SK-N-SH (cell line): ENCODE results near the gene OGA. TPM values are rescaled to one million over a fixed set of nuclear protein-coding genes. Genes with fewer than 3 reads are reported as not detected.

ENCODE experiments used
- CTCF ChIA-PET: fragments of 300-600, 350-600 bp; formaldehyde crosslinking; extraction: SDS; loops from one replicate; lab custom pipeline; 2021; lab: Yijun Ruan, JAX
- POLR2A ChIA-PET: fragments of 350-600 bp; sonication (Branson Sonifier 250); formaldehyde crosslinking; extraction: SDS; loops from one replicate; lab custom pipeline; 2020; ENCODE audit warnings: antibody characterized with exemption, inconsistent platforms; lab: Yijun Ruan, JAX
- DNase-seq: peaks from one replicate; pipeline ENCODE4 v3.0.0; 2012
- H2AFZ ChIP-seq: fragments of 200-600 bp; sonication (generic); 2 replicates; pipeline ENCODE4 v1.8.1; 2016; ENCODE audit warnings: antibody characterized with exemption, mild to moderate bottlenecking, low read depth
- H3F3A ChIP-seq: fragments of 200-600 bp; sonication (generic); replicated peaks from 2 replicates; pipeline ENCODE3; 2016; ENCODE audit warnings: antibody characterized with exemption, mild to moderate bottlenecking; ENCODE audit not compliant: insufficient read depth
- H3K27ac ChIP-seq, 2 experiments: fragments of 200-500 bp in 1 of 2; fragments of 200-600 bp in 1 of 2; sonication (Bioruptor generic) in 1 of 2; sonication (generic), shearing (Covaris generic) in 1 of 2; 2 replicates each; pipeline versions ENCODE4 v1.5.1 to v1.6.1; 2014 to 2016; ENCODE audit warnings: low read depth in 2 of 2, inconsistent platforms in 1 of 2, low read length in 1 of 2, mild to moderate bottlenecking in 1 of 2, mixed read lengths in 1 of 2
- H3K27me3 ChIP-seq: fragments of 200-600 bp; sonication (generic), shearing (Covaris generic); 2 replicates; pipeline ENCODE4 v1.6.1; 2016; ENCODE audit warnings: mixed run types; ENCODE audit not compliant: insufficient read depth
- H3K36me3 ChIP-seq, 2 experiments: fragments of 200-500 bp in 1 of 2; fragments of 200-600 bp in 1 of 2; sonication (Bioruptor generic) in 1 of 2; sonication (generic) in 1 of 2; replicated peaks in 1 of 2; 2 replicates each; pipeline versions ENCODE3 to v1.5.1; 2014 to 2016; ENCODE audit warnings: low read length in 1 of 2, mild to moderate bottlenecking in 1 of 2; ENCODE audit not compliant: insufficient read depth in 2 of 2, control insufficient read depth in 1 of 2
- H3K4me1 ChIP-seq, 2 experiments: fragments of 200-500 bp in 1 of 2; fragments of 200-600 bp in 1 of 2; sonication (Bioruptor generic) in 1 of 2; sonication (generic), shearing (Covaris generic) in 1 of 2; 2 replicates each; pipeline versions ENCODE4 v1.5.1 to v1.6.1; 2014 to 2016; ENCODE audit warnings: low read depth in 1 of 2, low read length in 1 of 2, mixed run types in 1 of 2; ENCODE audit not compliant: insufficient read depth in 2 of 2, control insufficient read depth in 1 of 2
- H3K4me2 ChIP-seq: fragments of 200-600 bp; sonication (generic), shearing (Covaris generic); 2 replicates; pipeline ENCODE4 v1.6.1; 2017; ENCODE audit warnings: mixed run types
- H3K4me3 ChIP-seq, 2 experiments: fragments of 200-500 bp in 1 of 2; fragments of 200-600 bp in 1 of 2; sonication (Bioruptor generic) in 1 of 2; sonication (generic), shearing (Covaris generic) in 1 of 2; 2 replicates each; pipeline versions ENCODE4 v1.5.1 to v1.8.1; 2014 to 2016; ENCODE audit warnings: low read depth in 2 of 2, inconsistent platforms in 1 of 2, low read length in 1 of 2, mild to moderate bottlenecking in 1 of 2, mixed read lengths in 1 of 2, moderate library complexity in 1 of 2
- H3K79me2 ChIP-seq: fragments of 200-600 bp; sonication (generic); 2 replicates; pipeline ENCODE4 v1.8.1; 2017; ENCODE audit warnings: mild to moderate bottlenecking; ENCODE audit not compliant: insufficient read depth
- H3K9ac ChIP-seq: fragments of 200-600 bp; sonication (generic); 2 replicates; pipeline ENCODE4 v1.6.1; 2017; ENCODE audit warnings: mixed run types
- H3K9me2 ChIP-seq: fragments of 200-600 bp; sonication (generic); 2 replicates; pipeline ENCODE4 v1.6.1; 2017; ENCODE audit warnings: mixed run types
- H3K9me3 ChIP-seq: fragments of 200-600 bp; sonication (generic); 2 replicates; pipeline ENCODE4 v1.6.1; 2017; ENCODE audit warnings: mixed run types, mild to moderate bottlenecking, moderate library complexity
- H4K20me1 ChIP-seq: fragments of 200-600 bp; sonication (generic); 2 replicates; pipeline ENCODE4 v1.6.1; 2017; ENCODE audit warnings: mild to moderate bottlenecking, mixed run types; ENCODE audit not compliant: insufficient read depth
- CTCF ChIP-seq: fragments of 200-600 bp; sonication (generic); IDR thresholded peaks from 2 replicates; pipeline ENCODE4 v1.6.1; 2017; ENCODE audit warnings: antibody characterized with exemption, mild to moderate bottlenecking, moderate library complexity
- EZH2phosphoT487 ChIP-seq: fragments of 200-600 bp; sonication (generic); IDR thresholded peaks from 2 replicates; pipeline ENCODE4 v1.6.1; 2017; ENCODE audit warnings: low read depth, mixed run types, mild to moderate bottlenecking, antibody characterized with exemption, moderate library complexity, borderline replicate concordance
- FOSL2 ChIP-seq: IDR thresholded peaks from 2 replicates; pipeline ENCODE4 v1.4.0; 2012; ENCODE audit warnings: low read depth, mild to moderate bottlenecking, moderate library complexity, borderline replicate concordance
- FOXJ3 ChIP-seq: sonication (generic); formaldehyde crosslinking; IDR thresholded peaks from 2 replicates; pipeline ENCODE4 v1.5.1; 2020; ENCODE audit warnings: mild to moderate bottlenecking, missing genetic modification reagents
- GATA2 ChIP-seq: sonication (generic); formaldehyde crosslinking; IDR thresholded peaks from 2 replicates; pipeline ENCODE4 v1.5.0; 2020; ENCODE audit warnings: mild to moderate bottlenecking, missing genetic modification reagents
- JUND ChIP-seq: IDR thresholded peaks from 2 replicates; pipeline ENCODE4 v1.4.0; 2012
- MEF2A ChIP-seq: IDR thresholded peaks from 2 replicates; pipeline ENCODE4 v1.4.0; 2012; ENCODE audit warnings: low read depth, borderline replicate concordance
- PBX3 ChIP-seq: IDR thresholded peaks from 2 replicates; pipeline ENCODE4; 2012
- RFX5 ChIP-seq: IDR thresholded peaks from 2 replicates; pipeline ENCODE4 v1.6.1; 2012; ENCODE audit warnings: mild to moderate bottlenecking, improper control_type of control experiment, low read length
- RXRA ChIP-seq: IDR thresholded peaks from 2 replicates; pipeline ENCODE4 v1.4.0; 2012; ENCODE audit warnings: low read depth, mild to moderate bottlenecking, borderline replicate concordance
- USF1 ChIP-seq: IDR thresholded peaks from 2 replicates; pipeline ENCODE4 v1.4.0; 2012; ENCODE audit warnings: low read depth, borderline replicate concordance
- WGBS: methylation state at CpG from one replicate; pipeline ENCODE4 v1.1.6; 2017; ENCODE audit warnings: low lambda C conversion rate; 5-methylcytosine and 5-hydroxymethylcytosine counted together
- polyA plus RNA-seq, 3 experiments: library from polyadenylated mRNA; depleted of rRNA; stranded (reverse); fragments of >200 nt; gene quantifications; 2 replicates each; pipeline ENCODE4 v1.2.3, GENCODE V29; 2012
- TF ChIP-seq, protein P1 (sequence below): fragments of 150-350 bp; IDR thresholded peaks from 2 replicates; pipeline ENCODE4 v1.6.1; 2016; ENCODE audit warnings: mild to moderate bottlenecking, low read depth, low read length
- TF ChIP-seq, protein P2 (sequence below): IDR thresholded peaks from 2 replicates; pipeline ENCODE4 v1.4.0; 2012; ENCODE audit warnings: low read depth
- TF ChIP-seq, protein P3 (sequence below): fragments of 150-350 bp; IDR thresholded peaks from 2 replicates; pipeline ENCODE4 v1.6.1; 2017; ENCODE audit warnings: antibody characterized with exemption, low read length, low read depth, borderline replicate concordance

Gene OGA
- polyA plus RNA-seq, 1 of the 3 experiments (the other 2 are of a cell fraction) = 24.8 TPM

- H4K20me1 ChIP-seq = no peaks in the 10 kb centered on the region
- H3K36me3 ChIP-seq = no peaks in the 10 kb centered on the region
- no peaks in the 10 kb centered on the region for H3K79me2 ChIP-seq
- no peak overlapping the region for H3K27ac ChIP-seq
- no peak overlapping the region for H3K4me2 ChIP-seq
- ChIA-PET POLR2A (no interaction called here), CTCF (interaction anchor here (0.9 to 8.5 kb wide), 4 partner anchors 11 to 46 kb away, joined by 3 to 73 read pairs (median 4); partner anchors contain the start of genes KCNIP2, NPM3 and OGA)
- no peak overlapping the region; a peak in 1 of 4 replicates for H3K4me3 ChIP-seq
- no peak overlapping the region for H2AFZ ChIP-seq
- H3K27me3 ChIP-seq = no peaks in the 10 kb centered on the region
- TF ChIP-seq FOSL2 (no peak), FOXJ3 (CRISPR knock-in tag) (no peak), MEF2A (no peak), PBX3 (no peak), EZH2phosphoT487 (no peak)
- no peak overlapping the region for H3K9ac ChIP-seq
- H3F3A ChIP-seq = no peaks in the 10 kb centered on the region
- H3K4me1 ChIP-seq = peaks cover 14 to 35% of the 10 kb centered on the region in 2 experiments; a peak in 3 of 4 replicates
- DNase-seq = no peak
- no peaks in the 10 kb centered on the region for H3K9me3 ChIP-seq
- 81% methylated on average over 39 of the region's 39 CpGs for WGBS
- no peaks in the 10 kb centered on the region for H3K9me2 ChIP-seq
These were observed 10.7 kb upstream of the OGA start for GRCh38 chr10:101828766-101829551.

- no peaks in the 10 kb centered on the region for H3K9me2 ChIP-seq
- no peak overlapping the region for H3K27ac ChIP-seq
- H3K4me1 ChIP-seq = peaks cover 14 to 31% of the 10 kb centered on the region in 2 experiments; a peak in 3 of 4 replicates
- TF ChIP-seq MEF2A (no peak), CTCF (no peak), USF1 (no peak), RFX5 (no peak), GATA2 (CRISPR knock-in tag) (no peak), RXRA (no peak), FOXJ3 (CRISPR knock-in tag) (no peak), JUND (no peak)
- TF ChIP-seq, protein P1, sequence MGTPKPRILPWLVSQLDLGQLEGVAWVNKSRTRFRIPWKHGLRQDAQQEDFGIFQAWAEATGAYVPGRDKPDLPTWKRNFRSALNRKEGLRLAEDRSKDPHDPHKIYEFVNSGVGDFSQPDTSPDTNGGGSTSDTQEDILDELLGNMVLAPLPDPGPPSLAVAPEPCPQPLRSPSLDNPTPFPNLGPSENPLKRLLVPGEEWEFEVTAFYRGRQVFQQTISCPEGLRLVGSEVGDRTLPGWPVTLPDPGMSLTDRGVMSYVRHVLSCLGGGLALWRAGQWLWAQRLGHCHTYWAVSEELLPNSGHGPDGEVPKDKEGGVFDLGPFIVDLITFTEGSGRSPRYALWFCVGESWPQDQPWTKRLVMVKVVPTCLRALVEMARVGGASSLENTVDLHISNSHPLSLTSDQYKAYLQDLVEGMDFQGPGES = no peak
- TF ChIP-seq, protein P2, sequence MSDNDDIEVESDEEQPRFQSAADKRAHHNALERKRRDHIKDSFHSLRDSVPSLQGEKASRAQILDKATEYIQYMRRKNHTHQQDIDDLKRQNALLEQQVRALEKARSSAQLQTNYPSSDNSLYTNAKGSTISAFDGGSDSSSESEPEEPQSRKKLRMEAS = no peak
- TF ChIP-seq, protein P3, sequence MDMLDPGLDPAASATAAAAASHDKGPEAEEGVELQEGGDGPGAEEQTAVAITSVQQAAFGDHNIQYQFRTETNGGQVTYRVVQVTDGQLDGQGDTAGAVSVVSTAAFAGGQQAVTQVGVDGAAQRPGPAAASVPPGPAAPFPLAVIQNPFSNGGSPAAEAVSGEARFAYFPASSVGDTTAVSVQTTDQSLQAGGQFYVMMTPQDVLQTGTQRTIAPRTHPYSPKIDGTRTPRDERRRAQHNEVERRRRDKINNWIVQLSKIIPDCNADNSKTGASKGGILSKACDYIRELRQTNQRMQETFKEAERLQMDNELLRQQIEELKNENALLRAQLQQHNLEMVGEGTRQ = no peak
- 92% methylated on average over 9 of the region's 10 CpGs for WGBS
- H4K20me1 ChIP-seq = no peaks in the 10 kb centered on the region
- H3K9ac ChIP-seq = no peak overlapping the region
- no peak overlapping the region for H3K4me3 ChIP-seq
- H3K9me3 ChIP-seq = no peaks in the 10 kb centered on the region
- H3K36me3 ChIP-seq = no peaks in the 10 kb centered on the region
- no peaks in the 10 kb centered on the region for H3K79me2 ChIP-seq
- H3F3A ChIP-seq = no peaks in the 10 kb centered on the region
- H3K4me2 ChIP-seq = no peak overlapping the region
- no peak for DNase-seq
- ChIA-PET CTCF (interaction anchor here (0.9 to 8.5 kb wide), 4 partner anchors 14 to 180 kb away, joined by 3 to 73 read pairs (median 3); partner anchors contain the start of genes KCNIP2 and NPM3), POLR2A (interaction anchor here (0.8 kb wide), 1 partner anchor 10 kb away, joined by 4 read pairs; the partner anchor contains the start of gene OGA)
- no peak overlapping the region for H2AFZ ChIP-seq
- H3K27me3 ChIP-seq = no peaks in the 10 kb centered on the region
These were observed 9.8 kb upstream of the OGA start for GRCh38 chr10:101827919-101828600.
